WTC11 (cell line): ENCODE results near the gene PREP. TPM values are rescaled to one million over a fixed set of nuclear protein-coding genes. Genes with fewer than 3 reads are reported as not detected.

ENCODE experiments used
- ATAC-seq: fragments of 200-7000 bp; cut with Tn5 transposase; 2 replicates; pipeline ENCODE4 v1.10.0; 2021; ENCODE audit warnings: mild to moderate bottlenecking, moderate library complexity
- CTCF ChIA-PET: fragments of 300-600 bp; sonication (Branson Sonifier 250); formaldehyde crosslinking; loops from one replicate; lab custom pipeline; 2021; ENCODE audit warnings: antibody characterized with exemption; lab: Charles Lee
- POLR2A ChIA-PET: fragments of 350-600 bp; sonication (Branson Sonifier 250); formaldehyde crosslinking; loops from one replicate; lab custom pipeline; 2021; ENCODE audit warnings: antibody characterized with exemption; lab: Charles Lee
- DNase-seq: peaks from one replicate; pipeline ENCODE4 v3.0.0; 2021; ENCODE audit warnings: low spot score
- H3K27ac Mint-ChIP-seq: 2 replicates; pipeline ENCODE4 v1.8.0; 2021; ENCODE audit warnings: mixed read lengths
- H3K27me3 Mint-ChIP-seq: 2 replicates; pipeline ENCODE4 v1.8.0; 2021; ENCODE audit warnings: low read depth, mild to moderate bottlenecking, moderate library complexity, mixed read lengths
- H3K36me3 Mint-ChIP-seq: 2 replicates; pipeline ENCODE4 v1.8.0; 2021; ENCODE audit warnings: mixed read lengths
- H3K4me1 Mint-ChIP-seq: 2 replicates; pipeline ENCODE4 v1.8.0; 2022; ENCODE audit warnings: mixed read lengths
- H3K4me3 Mint-ChIP-seq: 2 replicates; pipeline ENCODE4 v1.8.0; 2021; ENCODE audit warnings: mild to moderate bottlenecking, moderate library complexity, mixed read lengths
- H3K9me3 Mint-ChIP-seq: 2 replicates; pipeline ENCODE4 v1.8.0; 2021; ENCODE audit warnings: mixed read lengths
- ATF1 ChIP-seq: sonication (generic); formaldehyde crosslinking; IDR thresholded peaks from 2 replicates; pipeline ENCODE4 v1.8.1; 2023; ENCODE audit warnings: mild to moderate bottlenecking, moderate library complexity, missing genetic modification reagents
- ATF3 ChIP-seq: sonication (generic); formaldehyde crosslinking; conservative IDR thresholded peaks from 2 replicates; pipeline ENCODE4 v1.8.1; 2022; ENCODE audit warnings: mild to moderate bottlenecking, missing genetic modification reagents
- CBFB ChIP-seq: sonication (generic); formaldehyde crosslinking; IDR thresholded peaks from 2 replicates; pipeline ENCODE4 v1.8.1; 2022; ENCODE audit warnings: mild to moderate bottlenecking, low read depth, missing genetic modification reagents
- E2F4 ChIP-seq: sonication (generic); formaldehyde crosslinking; IDR thresholded peaks from 2 replicates; pipeline ENCODE4 v1.8.1; 2022; ENCODE audit warnings: low read depth, mild to moderate bottlenecking, moderate library complexity, missing genetic modification reagents, borderline replicate concordance
- ELF4 ChIP-seq: sonication (generic); formaldehyde crosslinking; IDR thresholded peaks from 2 replicates; pipeline ENCODE4 v1.8.1; 2022; ENCODE audit warnings: low read depth, mild to moderate bottlenecking, moderate library complexity, missing genetic modification reagents
- EMX1 ChIP-seq: fragments of 250-450 bp; sonication (Bioruptor Pico); IDR thresholded peaks from 2 replicates; pipeline ENCODE4 v1.8.0; 2021; ENCODE audit warnings: mild to moderate bottlenecking
- ESRRA ChIP-seq: sonication (generic); formaldehyde crosslinking; IDR thresholded peaks from 2 replicates; pipeline ENCODE4 v1.8.1; 2022; ENCODE audit warnings: mild to moderate bottlenecking, missing genetic modification reagents, borderline replicate concordance
- ETV6 ChIP-seq: sonication (generic); formaldehyde crosslinking; IDR thresholded peaks from 2 replicates; pipeline ENCODE4 v1.8.1; 2022; ENCODE audit warnings: mild to moderate bottlenecking, missing genetic modification reagents
- FOXK1 ChIP-seq: sonication (generic); formaldehyde crosslinking; IDR thresholded peaks from 2 replicates; pipeline ENCODE4 v1.8.0; 2022; ENCODE audit warnings: mild to moderate bottlenecking, moderate library complexity, missing genetic modification reagents
- FOXP1 ChIP-seq: sonication (generic); formaldehyde crosslinking; IDR thresholded peaks from 2 replicates; pipeline ENCODE4 v1.8.0; 2022; ENCODE audit warnings: missing genetic modification reagents, mild to moderate bottlenecking, moderate library complexity, borderline replicate concordance
- MYBL2 ChIP-seq: sonication (generic); formaldehyde crosslinking; IDR thresholded peaks from 2 replicates; pipeline ENCODE4 v1.8.1; 2023; ENCODE audit warnings: mild to moderate bottlenecking, moderate library complexity, missing genetic modification reagents
- NFE2L1 ChIP-seq: sonication (generic); formaldehyde crosslinking; IDR thresholded peaks from 2 replicates; pipeline ENCODE4 v1.8.1; 2023; ENCODE audit warnings: missing genetic modification reagents
- NR2C2 ChIP-seq: sonication (generic); formaldehyde crosslinking; IDR thresholded peaks from 2 replicates; pipeline ENCODE4 v1.8.0; 2022; ENCODE audit warnings: mild to moderate bottlenecking, missing genetic modification reagents
- NR3C1 ChIP-seq: sonication (generic); formaldehyde crosslinking; conservative IDR thresholded peaks from 2 replicates; pipeline ENCODE4 v1.8.1; 2023; ENCODE audit warnings: low read depth, mild to moderate bottlenecking, missing genetic modification reagents
- SMAD3 ChIP-seq: sonication (generic); formaldehyde crosslinking; IDR thresholded peaks from 2 replicates; pipeline ENCODE4 v1.8.0; 2022; ENCODE audit warnings: missing genetic modification reagents, mild to moderate bottlenecking, borderline replicate concordance
- TEAD4 ChIP-seq: sonication (generic); formaldehyde crosslinking; IDR thresholded peaks from 2 replicates; pipeline ENCODE4 v1.8.0; 2022; ENCODE audit warnings: mild to moderate bottlenecking, missing genetic modification reagents
- ZNF219 ChIP-seq: sonication (generic); formaldehyde crosslinking; IDR thresholded peaks from 2 replicates; pipeline ENCODE4 v1.8.0; 2023; ENCODE audit warnings: missing genetic modification reagents, mild to moderate bottlenecking, borderline replicate concordance
- ZNF263 ChIP-seq: sonication (generic); formaldehyde crosslinking; IDR thresholded peaks from 2 replicates; pipeline ENCODE4 v1.8.1; 2022; ENCODE audit warnings: low read depth, mild to moderate bottlenecking, moderate library complexity, missing genetic modification reagents
- ZNF317 ChIP-seq: sonication (generic); formaldehyde crosslinking; IDR thresholded peaks from 2 replicates; pipeline ENCODE4 v1.8.1; 2023; ENCODE audit warnings: low read depth, mild to moderate bottlenecking, moderate library complexity, missing genetic modification reagents, borderline replicate concordance
- ZNF512 ChIP-seq: sonication (generic); formaldehyde crosslinking; IDR thresholded peaks from 2 replicates; pipeline ENCODE4 v1.8.1; 2022; ENCODE audit warnings: missing genetic modification reagents, borderline replicate concordance
- total RNA-seq: library from RNA; stranded (reverse); gene quantifications from 3 replicates; pipeline ENCODE4 v1.2.3, GENCODE V29; 2021
- TF ChIP-seq, protein P1 (sequence below): sonication (generic); formaldehyde crosslinking; IDR thresholded peaks from 2 replicates; pipeline ENCODE4 v1.8.1; 2023; ENCODE audit warnings: mild to moderate bottlenecking, moderate library complexity, missing genetic modification reagents
- TF ChIP-seq, protein P2 (sequence below): sonication (generic); formaldehyde crosslinking; IDR thresholded peaks from 2 replicates; pipeline ENCODE4 v1.8.1; 2023; ENCODE audit warnings: mild to moderate bottlenecking, missing genetic modification reagents, moderate library complexity
- TF ChIP-seq, protein P3 (sequence below): fragments of 250-450 bp; sonication (Bioruptor Pico); IDR thresholded peaks from 2 replicates; pipeline ENCODE4 v1.9.0; 2021; ENCODE audit warnings: mild to moderate bottlenecking, borderline replicate concordance

The PREP gene
- total RNA-seq, 1 experiment from 2014 or later: 58.8 TPM

- TF ChIP-seq ELF4 (CRISPR knock-in tag): no peak
- TF ChIP-seq, protein P1, sequence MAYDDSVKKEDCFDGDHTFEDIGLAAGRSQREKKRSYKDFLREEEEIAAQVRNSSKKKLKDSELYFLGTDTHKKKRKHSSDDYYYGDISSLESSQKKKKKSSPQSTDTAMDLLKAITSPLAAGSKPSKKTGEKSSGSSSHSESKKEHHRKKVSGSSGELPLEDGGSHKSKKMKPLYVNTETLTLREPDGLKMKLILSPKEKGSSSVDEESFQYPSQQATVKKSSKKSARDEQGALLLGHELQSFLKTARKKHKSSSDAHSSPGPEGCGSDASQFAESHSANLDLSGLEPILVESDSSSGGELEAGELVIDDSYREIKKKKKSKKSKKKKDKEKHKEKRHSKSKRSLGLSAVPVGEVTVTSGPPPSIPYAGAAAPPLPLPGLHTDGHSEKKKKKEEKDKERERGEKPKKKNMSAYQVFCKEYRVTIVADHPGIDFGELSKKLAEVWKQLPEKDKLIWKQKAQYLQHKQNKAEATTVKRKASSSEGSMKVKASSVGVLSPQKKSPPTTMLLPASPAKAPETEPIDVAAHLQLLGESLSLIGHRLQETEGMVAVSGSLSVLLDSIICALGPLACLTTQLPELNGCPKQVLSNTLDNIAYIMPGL (CRISPR knock-in tag): no peak
- TF ChIP-seq MYBL2 (CRISPR knock-in tag): no peak
- TF ChIP-seq NR3C1 (CRISPR knock-in tag): no peak
- no peak for TF ChIP-seq ESRRA (CRISPR knock-in tag)
- TF ChIP-seq ATF1 (CRISPR knock-in tag): no peak
- TF ChIP-seq, protein P2, sequence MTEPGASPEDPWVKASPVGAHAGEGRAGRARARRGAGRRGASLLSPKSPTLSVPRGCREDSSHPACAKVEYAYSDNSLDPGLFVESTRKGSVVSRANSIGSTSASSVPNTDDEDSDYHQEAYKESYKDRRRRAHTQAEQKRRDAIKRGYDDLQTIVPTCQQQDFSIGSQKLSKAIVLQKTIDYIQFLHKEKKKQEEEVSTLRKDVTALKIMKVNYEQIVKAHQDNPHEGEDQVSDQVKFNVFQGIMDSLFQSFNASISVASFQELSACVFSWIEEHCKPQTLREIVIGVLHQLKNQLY (CRISPR knock-in tag): no peak
- no peak for TF ChIP-seq NR2C2 (CRISPR knock-in tag)
- TF ChIP-seq EMX1 (CRISPR knock-in tag): no peak
- no peak for TF ChIP-seq ZNF219
- no peak for TF ChIP-seq ZNF263
- no peak for TF ChIP-seq NFE2L1 (CRISPR knock-in tag)
- no peak for TF ChIP-seq ATF3 (CRISPR knock-in tag)
- no peak for TF ChIP-seq CBFB (CRISPR knock-in tag)
- TF ChIP-seq, protein P3, sequence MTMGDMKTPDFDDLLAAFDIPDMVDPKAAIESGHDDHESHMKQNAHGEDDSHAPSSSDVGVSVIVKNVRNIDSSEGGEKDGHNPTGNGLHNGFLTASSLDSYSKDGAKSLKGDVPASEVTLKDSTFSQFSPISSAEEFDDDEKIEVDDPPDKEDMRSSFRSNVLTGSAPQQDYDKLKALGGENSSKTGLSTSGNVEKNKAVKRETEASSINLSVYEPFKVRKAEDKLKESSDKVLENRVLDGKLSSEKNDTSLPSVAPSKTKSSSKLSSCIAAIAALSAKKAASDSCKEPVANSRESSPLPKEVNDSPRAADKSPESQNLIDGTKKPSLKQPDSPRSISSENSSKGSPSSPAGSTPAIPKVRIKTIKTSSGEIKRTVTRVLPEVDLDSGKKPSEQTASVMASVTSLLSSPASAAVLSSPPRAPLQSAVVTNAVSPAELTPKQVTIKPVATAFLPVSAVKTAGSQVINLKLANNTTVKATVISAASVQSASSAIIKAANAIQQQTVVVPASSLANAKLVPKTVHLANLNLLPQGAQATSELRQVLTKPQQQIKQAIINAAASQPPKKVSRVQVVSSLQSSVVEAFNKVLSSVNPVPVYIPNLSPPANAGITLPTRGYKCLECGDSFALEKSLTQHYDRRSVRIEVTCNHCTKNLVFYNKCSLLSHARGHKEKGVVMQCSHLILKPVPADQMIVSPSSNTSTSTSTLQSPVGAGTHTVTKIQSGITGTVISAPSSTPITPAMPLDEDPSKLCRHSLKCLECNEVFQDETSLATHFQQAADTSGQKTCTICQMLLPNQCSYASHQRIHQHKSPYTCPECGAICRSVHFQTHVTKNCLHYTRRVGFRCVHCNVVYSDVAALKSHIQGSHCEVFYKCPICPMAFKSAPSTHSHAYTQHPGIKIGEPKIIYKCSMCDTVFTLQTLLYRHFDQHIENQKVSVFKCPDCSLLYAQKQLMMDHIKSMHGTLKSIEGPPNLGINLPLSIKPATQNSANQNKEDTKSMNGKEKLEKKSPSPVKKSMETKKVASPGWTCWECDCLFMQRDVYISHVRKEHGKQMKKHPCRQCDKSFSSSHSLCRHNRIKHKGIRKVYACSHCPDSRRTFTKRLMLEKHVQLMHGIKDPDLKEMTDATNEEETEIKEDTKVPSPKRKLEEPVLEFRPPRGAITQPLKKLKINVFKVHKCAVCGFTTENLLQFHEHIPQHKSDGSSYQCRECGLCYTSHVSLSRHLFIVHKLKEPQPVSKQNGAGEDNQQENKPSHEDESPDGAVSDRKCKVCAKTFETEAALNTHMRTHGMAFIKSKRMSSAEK: no peak
Measured at GRCh38 chr6:105320765-105321164, 82.1 kb downstream of the PREP start (continued).

GRCh38 chr6:105320271-105320670 is 82.6 kb downstream of the PREP start:
- ChIA-PET POLR2A (no interaction called here), CTCF (interaction anchor here (1.0 kb wide), 1 partner anchor 43 kb away, joined by 3 read pairs; no protein-coding TSS in a partner anchor)
- no peaks in the 10 kb centered on the region for H3K9me3 Mint-ChIP-seq
- TF ChIP-seq FOXK1 (no peak), FOXP1 (CRISPR knock-in tag) (no peak), ZNF512 (no peak), ESRRA (CRISPR knock-in tag) (no peak), SMAD3 (CRISPR knock-in tag) (no peak), ETV6 (CRISPR knock-in tag) (no peak), ZNF317 (no peak), TEAD4 (CRISPR knock-in tag) (no peak), E2F4 (CRISPR knock-in tag) (no peak)
- TF ChIP-seq, protein P3: no peak

More at GRCh38 chr6:105320271-105320670, 82.6 kb downstream of the PREP start:
- DNase-seq (no peak), ATAC-seq (no peak)
- Mint-ChIP-seq H3K4me3 (no peak overlapping the region), H3K27me3 (no peaks in the 10 kb centered on the region), H3K36me3 (peaks cover 17% of the 10 kb centered on the region), H3K4me1 (no peaks in the 10 kb centered on the region), H3K27ac (no peak overlapping the region)
